Tibial nerve (tissue), 4 donors: ENCODE data around the gene TOM1L2. TPM values are rescaled to one million over a fixed set of nuclear protein-coding genes. Genes with fewer than 3 reads are reported as not detected.

Source experiments
- DNase-seq, 2 donors: peaks; one replicate each; pipeline ENCODE4 v3.0.0-alpha.2; 2019; ENCODE audit warnings: low spot score in 2 of 2
- H3K27ac ChIP-seq, 4 donors: fragments of 200-600 bp; sonication (generic) in 3 of 4; one replicate each; pipeline ENCODE4 v1.5.1; 2017 to 2019; ENCODE audit warnings: mild to moderate bottlenecking in 1 of 4
- H3K27me3 ChIP-seq, 2 donors: fragments of 200-600 bp; sonication (generic) in 1 of 2; one replicate each; pipeline versions ENCODE4 v1.5.1 to v1.6.0; 2017 to 2019
- H3K36me3 ChIP-seq, 3 donors: fragments of 200-600 bp; sonication (generic); one replicate each; pipeline ENCODE4 v1.5.1; 2018 to 2019
- H3K4me1 ChIP-seq, 4 donors: fragments of 200-600 bp; sonication (generic) in 3 of 4; one replicate each; pipeline ENCODE4 v1.5.1; 2017 to 2019
- H3K4me3 ChIP-seq, 4 donors: fragments of 200-600 bp; sonication (generic) in 3 of 4; one replicate each; pipeline ENCODE4 v1.5.1; 2017 to 2019; ENCODE audit warnings: mild to moderate bottlenecking in 1 of 4, moderate library complexity in 1 of 4
- H3K9me3 ChIP-seq, 4 donors: fragments of 200-600 bp; sonication (generic) in 3 of 4; one replicate each; pipeline ENCODE4 v1.5.1; 2017 to 2019
- CTCF ChIP-seq, 5 experiments: fragments of 200-600 bp in 3 of 5; fragments of 450-650 bp in 2 of 5; sonication (generic) in 3 of 5; IDR thresholded peaks; one replicate each; pipeline ENCODE4 v1.5.1; 2016 to 2019; ENCODE audit warnings: antibody characterized with exemption in 5 of 5, mild to moderate bottlenecking in 3 of 5, moderate library complexity in 2 of 5
- EP300 ChIP-seq, 2 donors: sonication (generic); formaldehyde crosslinking; IDR thresholded peaks; one replicate each; pipeline ENCODE4 v1.6.1; 2017; ENCODE audit warnings: antibody characterized with exemption in 2 of 2, mild to moderate bottlenecking in 1 of 2
- POLR2A ChIP-seq, 2 donors: fragments of 450-650 bp; IDR thresholded peaks; one replicate each; pipeline ENCODE4 v1.6.1; 2017; ENCODE audit warnings: antibody characterized with exemption in 2 of 2, mild to moderate bottlenecking in 2 of 2, moderate library complexity in 2 of 2
- WGBS, 2 donors: methylation state at CpG; one replicate each; pipeline ENCODE4 v1.1.5; 2018; 5-methylcytosine and 5-hydroxymethylcytosine counted together
- total RNA-seq, 4 donors: library from RNA; depleted of rRNA; stranded (reverse); fragments of >200 nt; gene quantifications; one replicate each; pipeline ENCODE4 v1.1.0, GENCODE V29; 2016

Gene TOM1L2
- total RNA-seq, 4 donors from 2014 or later = 83.4 to 109 (median 96.8) TPM

DNA sequence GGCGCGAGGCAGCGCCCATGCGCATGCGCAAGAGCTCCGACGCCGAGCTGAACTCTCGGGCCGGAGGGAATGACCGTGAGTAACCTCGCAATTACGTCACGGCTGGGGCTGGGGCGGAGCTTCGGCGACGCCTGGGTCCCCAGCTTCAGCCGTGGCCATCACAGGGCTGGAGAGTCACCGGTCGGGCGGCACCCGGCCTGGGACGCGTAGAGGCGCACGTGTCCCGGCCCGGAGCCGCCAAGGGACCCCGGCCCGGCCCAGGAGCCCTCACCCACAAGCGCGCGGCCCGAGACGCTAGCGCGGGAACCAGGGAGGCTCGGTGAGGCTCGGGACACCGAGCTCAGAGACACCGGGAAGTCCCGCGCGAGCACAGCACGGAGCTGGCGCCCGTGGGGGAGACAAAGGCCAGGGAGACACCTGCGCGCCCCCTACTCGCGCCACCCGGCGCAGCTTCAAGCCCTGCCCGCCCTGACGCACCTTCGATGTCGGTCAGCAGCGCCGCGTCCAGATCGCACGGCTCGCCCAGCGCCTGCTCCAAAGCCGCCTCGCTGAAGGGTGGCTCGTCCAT is 135.9 kb downstream of the TOM1L2 start:
- Histone ChIP-seq H3K27me3 (no peaks in the 10 kb centered on the region), H3K4me3 (peak overlapping the region; percentile 93 to 99 (median 97)), H3K36me3 (peaks cover 0 to 2% (median 0%) of the 10 kb centered on the region in 3 donors), H3K27ac (peak overlapping the region; percentile 99 to 100 (median 100)), H3K9me3 (no peaks in the 10 kb centered on the region), H3K4me1 (peaks cover 0 to 89% (median 69%) of the 10 kb centered on the region in 4 donors)
- TF ChIP-seq POLR2A (IDR thresholded peaks at IDR 0.05) (peak; percentile 97 to 100), EP300 (IDR thresholded peaks at IDR 0.05) (peak; percentile 99), CTCF (IDR thresholded peaks at IDR 0.05) (peak in 2 of 5 experiments; percentile 22 to 23)
- 0% methylated on average over 11 to 66 of the region's 69 CpGs for WGBS, 2 donors
- DNase-seq = peak; percentile 95

DNA sequence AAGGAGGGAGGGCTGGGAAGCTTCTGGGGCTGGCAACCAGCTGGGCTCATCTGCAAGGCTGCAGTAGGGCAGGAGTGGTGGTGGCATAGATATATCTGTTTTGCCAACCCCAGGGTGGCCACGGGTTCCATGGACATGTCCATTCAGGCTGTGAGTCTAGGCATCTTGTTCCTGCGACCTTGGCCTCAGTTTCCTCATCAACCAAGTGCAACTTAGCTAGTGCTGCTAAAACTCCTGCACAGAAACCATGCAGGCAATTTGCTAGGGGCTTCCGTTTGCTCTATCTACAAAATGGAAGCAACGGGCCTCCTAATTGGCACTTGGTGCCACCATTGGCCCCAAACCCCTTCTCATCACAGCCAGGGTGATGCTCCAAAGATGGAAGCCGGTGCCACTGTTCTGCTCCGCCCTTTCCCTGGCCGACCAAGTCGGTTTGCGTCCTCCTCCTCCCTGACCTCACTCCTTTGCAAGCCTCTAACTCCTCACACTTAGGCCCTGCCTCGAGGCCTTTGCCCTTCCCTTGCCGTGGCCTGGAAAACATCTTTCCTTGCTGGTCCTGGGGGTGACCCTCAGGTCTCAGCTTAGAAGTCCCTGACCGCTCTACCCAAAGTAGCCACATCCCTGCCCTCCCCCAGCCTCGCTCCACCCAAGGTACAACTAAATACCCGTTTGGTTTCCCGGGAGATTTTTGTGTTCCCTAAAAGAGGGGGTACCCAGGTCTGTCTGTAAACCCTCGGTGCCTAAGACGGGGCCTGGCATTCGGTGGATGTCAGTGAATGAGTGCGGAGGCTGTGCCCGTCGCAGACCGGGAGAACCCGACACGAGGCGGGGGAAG is 136.6 kb downstream of the TOM1L2 start:
- Histone ChIP-seq H3K27me3 (no peaks in the 10 kb centered on the region), H3K27ac (peak overlapping the region; percentile 99 to 100 (median 100)), H3K4me3 (peak overlapping the region; percentile 93 to 99 (median 97)), H3K4me1 (peaks cover 0 to 89% (median 66%) of the 10 kb centered on the region in 4 donors), H3K36me3 (peaks cover 0 to 5% (median 0%) of the 10 kb centered on the region in 3 donors), H3K9me3 (no peaks in the 10 kb centered on the region)
- 22 to 24% methylated on average over 25 of the region's 25 CpGs for WGBS, 2 donors
- DNase-seq = no peak
- no peak for TF ChIP-seq POLR2A (IDR thresholded peaks at IDR 0.05)
- TF ChIP-seq CTCF (IDR thresholded peaks at IDR 0.05) = no peak
- no peak for TF ChIP-seq EP300 (IDR thresholded peaks at IDR 0.05)

DNA sequence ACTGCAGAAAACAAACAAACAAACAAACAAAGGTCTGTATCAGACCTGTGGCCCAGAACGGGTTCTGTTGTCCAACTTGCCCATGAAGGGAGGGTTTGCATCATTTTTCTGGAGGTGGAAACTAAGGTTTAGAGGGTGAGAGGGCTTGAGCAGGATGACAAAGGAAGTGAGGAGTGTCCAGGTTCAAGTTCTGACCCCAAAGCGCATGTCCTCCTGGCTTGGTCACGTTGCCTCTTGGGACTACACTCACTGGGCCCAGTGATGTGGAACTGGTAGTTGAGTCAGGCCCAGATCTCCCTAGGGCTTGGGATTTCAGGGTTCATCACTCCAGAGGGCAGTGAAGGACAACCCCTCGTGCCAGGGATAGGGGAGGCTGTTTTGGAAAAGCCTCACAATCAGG is 137.2 kb downstream of the TOM1L2 start:
- Histone ChIP-seq H3K4me1 (peaks cover 0 to 90% (median 65%) of the 10 kb centered on the region in 4 donors), H3K9me3 (no peaks in the 10 kb centered on the region), H3K27ac (peak overlapping the region in 3 of 4 donors; percentile 99 to 100 (median 100)), H3K36me3 (peaks cover 0 to 5% (median 0%) of the 10 kb centered on the region in 3 donors), H3K4me3 (peak overlapping the region in 1 of 4 donors; percentile 96), H3K27me3 (no peaks in the 10 kb centered on the region)
- TF ChIP-seq CTCF (IDR thresholded peaks at IDR 0.05) (no peak), EP300 (IDR thresholded peaks at IDR 0.05) (no peak), POLR2A (IDR thresholded peaks at IDR 0.05) (no peak)
- 65 to 66% methylated on average over 4 of the region's 4 CpGs for WGBS, 2 donors
- DNase-seq = no peak

DNA sequence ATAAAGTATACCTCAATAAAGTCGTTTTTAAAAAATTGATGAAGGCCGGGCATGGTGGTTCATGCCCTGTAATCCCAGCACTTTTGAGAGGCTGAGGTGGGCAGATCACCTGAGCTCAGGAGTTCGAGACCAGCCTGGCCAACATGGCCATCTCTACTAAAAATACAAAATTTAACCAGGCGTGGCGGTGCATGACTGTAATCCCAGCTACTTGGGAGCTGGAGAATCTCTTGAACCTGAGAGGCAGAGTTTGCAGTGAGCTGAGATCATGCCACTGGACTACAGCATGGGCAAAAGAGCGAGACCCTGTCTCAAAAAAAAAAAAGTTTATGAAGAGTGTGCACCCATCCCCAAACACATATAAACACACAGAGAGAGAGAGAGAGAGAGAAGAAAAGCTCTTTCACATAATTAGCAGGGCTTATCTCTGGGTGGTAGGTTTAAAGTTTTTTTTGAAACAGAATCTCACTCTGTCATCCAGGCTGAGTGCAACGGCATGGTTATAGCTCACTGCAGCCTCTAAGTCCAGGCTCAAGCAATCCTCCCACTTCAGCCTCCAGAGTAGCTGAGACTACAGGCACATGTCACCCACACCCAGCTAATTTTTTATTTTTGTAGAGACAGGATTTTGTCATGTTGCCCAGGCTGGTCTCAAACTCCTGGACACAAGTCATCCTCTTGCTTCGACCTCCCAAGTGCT is 138.4 kb downstream of the TOM1L2 start:
- 80 to 83% methylated on average over 8 of the region's 8 CpGs for WGBS, 2 donors
- peak overlapping the region in 2 of 4 donors; percentile 99 to 100 for H3K27ac ChIP-seq
- no peak for DNase-seq
- no peak for TF ChIP-seq EP300 (IDR thresholded peaks at IDR 0.05)
- no peak for TF ChIP-seq CTCF (IDR thresholded peaks at IDR 0.05)
- TF ChIP-seq POLR2A (IDR thresholded peaks at IDR 0.05) = no peak
- peaks cover 0 to 87% (median 55%) of the 10 kb centered on the region in 4 donors for H3K4me1 ChIP-seq
- H3K4me3 ChIP-seq = no peak overlapping the region
- H3K36me3 ChIP-seq = peaks cover 0 to 5% (median 0%) of the 10 kb centered on the region in 3 donors
- H3K9me3 ChIP-seq = no peaks in the 10 kb centered on the region
- no peaks in the 10 kb centered on the region for H3K27me3 ChIP-seq
